HG03442 (cell line): ENCODE measurements around the gene CCDC78.

Experiments
- ATAC-seq: cut with Tn5 transposase; IDR thresholded peaks from one replicate; pipeline ENCODE4 v1.9.1; 2021; ENCODE audit warnings: mild to moderate bottlenecking, moderate library complexity; ENCODE audit not compliant: unreplicated experiment

The CCDC78 gene

GRCh38 chr16:726438-727290, at the start of gene CCDC78, which contains the start of gene HAGHL:
CCDC78 (minus strand) TSS chr16:726443; CDS start chr16:726367, 76 bp downstream.
HAGHL (plus strand) TSS chr16:727106; CDS start chr16:727510, 404 bp downstream.
- ATAC-seq: no peak

GRCh38 chr16:775236-775796, 49.1 kb upstream of the CCDC78 start:
- no peak for ATAC-seq

GRCh38 chr16:774086-775001, 48.1 kb upstream of the CCDC78 start:
- ATAC-seq: no peak

GRCh38 chr16:772959-773358, 46.7 kb upstream of the CCDC78 start:
- no peak for ATAC-seq

- no peak for ATAC-seq
These were observed 44.2 kb upstream of the CCDC78 start for GRCh38 chr16:770411-770810.

- ATAC-seq: no peak
These were observed 43.7 kb upstream of the CCDC78 start for GRCh38 chr16:769934-770333.

- no peak for ATAC-seq
These were observed 43.0 kb upstream of the CCDC78 start for GRCh38 chr16:769184-769784.

GRCh38 chr16:768428-768827, 42.2 kb upstream of the CCDC78 start:
- ATAC-seq: no peak

- no peak for ATAC-seq
These were observed 41.5 kb upstream of the CCDC78 start for GRCh38 chr16:767743-768235.

- no peak for ATAC-seq
These were observed 40.8 kb upstream of the CCDC78 start for GRCh38 chr16:766820-767640.

- no peak for ATAC-seq
These were observed 40.0 kb upstream of the CCDC78 start for GRCh38 chr16:766008-766819.

- ATAC-seq: no peak
These were observed 39.2 kb upstream of the CCDC78 start for GRCh38 chr16:765488-765865.

GRCh38 chr16:764848-765487, 38.7 kb upstream of the CCDC78 start:
- no peak for ATAC-seq

GRCh38 chr16:764184-764750, 38.0 kb upstream of the CCDC78 start:
- no peak for ATAC-seq

GRCh38 chr16:763369-764183, 37.3 kb upstream of the CCDC78 start:
- no peak for ATAC-seq

GRCh38 chr16:762595-763268, 36.5 kb upstream of the CCDC78 start:
- no peak for ATAC-seq
